Measurements from ENCODE around the gene ACR. TPM values are rescaled to one million over a fixed set of nuclear protein-coding genes. Genes with fewer than 3 reads are reported as not detected.
A peak's percentile ranks its signal among the peaks of the same experiment; 100 is the strongest.
"Not testable (repeated sequence)": the region's sequence is repeated elsewhere in the genome, so short reads cannot be mapped to it uniquely, and the experiment has no call there.

The ACR gene
- total RNA-seq, 1 experiment from 2014 or later, result 0.21 TPM

DNA sequence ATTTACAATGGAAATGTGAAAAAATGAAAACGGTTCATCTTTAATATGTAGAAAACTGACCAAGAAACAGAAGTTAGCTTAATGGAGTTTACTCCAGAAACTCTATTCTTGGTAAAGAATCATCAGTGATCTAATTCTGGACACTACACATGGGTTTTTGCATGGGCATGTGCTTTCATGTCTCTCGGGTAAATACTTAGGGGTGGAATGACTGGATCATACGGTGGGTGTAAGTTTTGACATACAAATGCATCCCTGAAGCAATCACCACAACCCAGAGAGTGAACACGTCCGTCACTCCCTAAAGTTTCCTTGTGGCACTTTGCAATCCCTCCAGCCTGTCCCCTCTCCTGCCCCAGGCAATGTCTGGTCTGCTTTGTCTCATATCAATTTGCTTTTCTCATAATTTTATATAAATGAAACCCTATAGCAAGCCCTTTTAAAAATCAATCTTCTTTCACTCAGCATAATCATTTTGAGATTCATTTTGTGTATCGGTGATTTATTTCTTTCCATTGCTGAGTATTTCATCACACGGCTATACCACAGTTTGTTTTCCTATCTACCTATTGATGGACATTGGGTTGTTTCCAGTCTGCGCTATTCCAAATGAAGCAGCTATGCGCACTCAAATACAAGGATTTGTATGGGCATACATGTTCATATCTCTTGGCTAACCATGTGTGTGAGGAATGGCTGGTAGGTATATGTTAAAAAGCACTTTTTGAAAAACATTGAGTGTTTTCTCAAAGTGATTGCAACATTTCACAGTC, 11.5 kb downstream of the ACR start:
- intact Hi-C loops (cut with micrococcal nuclease; ENCODE audit: unreplicated experiment); POLR2A ChIA-PET; CTCF ChIA-PET: not testable (repeated sequence)

DNA sequence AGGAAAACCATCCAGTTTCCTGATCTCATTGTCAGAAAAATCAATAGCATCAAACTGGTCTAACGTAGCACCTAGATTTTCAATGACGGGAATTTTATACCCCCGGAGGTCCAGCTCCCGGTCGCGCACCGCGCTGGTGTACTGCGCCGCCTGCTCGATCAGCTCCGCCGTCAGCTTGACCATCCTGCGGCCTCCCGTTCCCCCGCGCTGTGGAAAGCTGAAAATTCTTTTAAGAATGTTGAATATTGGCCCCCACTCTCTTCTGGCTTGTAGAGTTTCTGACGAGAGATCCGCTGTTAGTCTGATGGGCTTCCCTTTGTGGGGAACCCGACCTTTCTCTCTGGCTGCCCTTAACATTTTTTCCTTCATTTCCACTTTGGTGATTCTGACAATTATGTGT, 17.2 kb downstream of the ACR start:
- in situ Hi-C loops (cut with HindIII; ENCODE audit: low pct_unique_long_range_greater_than_20kb, low sequenced_read_pairs); DNase-seq (ENCODE audit: low read depth, low spot score); H3K9me3 ChIP-seq (ENCODE audit: control insufficient read depth, insufficient read depth, low read depth, low read length); CTCF ChIA-PET; BruUV-seq (replicated peaks); H3K36me3 ChIP-seq (ENCODE audit: control insufficient read depth, insufficient read depth, low read length); H3K27me3 ChIP-seq (ENCODE audit: control insufficient read depth, insufficient read depth, low read length); POLR2A ChIA-PET; intact Hi-C loops (cut with micrococcal nuclease; ENCODE audit: unreplicated experiment); ATAC-seq; H3K27ac ChIP-seq (ENCODE audit: low read length); H3K4me1 ChIP-seq (ENCODE audit: control insufficient read depth, insufficient read depth, low read length); H3K4me3 ChIP-seq (ENCODE audit: low read depth in 2 of 2, low read length in 2 of 2): not testable (repeated sequence)

More for the DNA sequence above, 11.5 kb downstream of the ACR start:
- DNase-seq (ENCODE audit: low read depth, low spot score); in situ Hi-C loops (cut with HindIII; ENCODE audit: low pct_unique_long_range_greater_than_20kb, low sequenced_read_pairs); H3K9me3 ChIP-seq (ENCODE audit: control insufficient read depth, insufficient read depth, low read depth, low read length); H3K4me3 ChIP-seq (ENCODE audit: low read depth in 2 of 2, low read length in 2 of 2); H3K36me3 ChIP-seq (ENCODE audit: control insufficient read depth, insufficient read depth, low read length); H3K27me3 ChIP-seq (ENCODE audit: control insufficient read depth, insufficient read depth, low read length); ATAC-seq; H3K4me1 ChIP-seq (ENCODE audit: control insufficient read depth, insufficient read depth, low read length); H3K27ac ChIP-seq (ENCODE audit: low read length); BruUV-seq (replicated peaks): not testable (repeated sequence)

DNA sequence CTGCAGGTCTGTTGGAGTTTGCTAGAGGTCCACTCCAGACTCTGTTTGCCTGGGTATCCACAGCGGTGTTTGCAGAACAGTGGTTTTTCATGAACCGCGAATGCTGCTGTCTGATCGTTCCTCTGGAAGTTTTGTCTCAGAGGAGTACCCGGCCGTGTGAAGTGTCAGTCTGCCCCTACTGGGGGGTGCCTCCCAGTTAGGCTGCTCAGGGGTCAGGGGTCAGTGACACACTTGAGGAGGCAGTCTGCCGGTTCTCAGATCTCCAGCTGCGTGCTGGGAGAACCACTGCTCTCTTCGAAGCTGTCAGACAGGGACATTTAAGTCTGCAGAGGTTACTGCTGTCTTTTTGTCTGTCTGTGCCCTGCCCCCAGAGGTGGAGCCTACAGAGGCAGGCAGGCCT, 18.4 kb downstream of the ACR start:
- CTCF ChIA-PET; H3K9me3 ChIP-seq (ENCODE audit: control insufficient read depth, insufficient read depth, low read depth, low read length); DNase-seq (ENCODE audit: low read depth, low spot score); ATAC-seq; BruUV-seq (replicated peaks); intact Hi-C loops (cut with micrococcal nuclease; ENCODE audit: unreplicated experiment); POLR2A ChIA-PET; H3K27ac ChIP-seq (ENCODE audit: low read length); H3K27me3 ChIP-seq (ENCODE audit: control insufficient read depth, insufficient read depth, low read length); in situ Hi-C loops (cut with HindIII; ENCODE audit: low pct_unique_long_range_greater_than_20kb, low sequenced_read_pairs); H3K36me3 ChIP-seq (ENCODE audit: control insufficient read depth, insufficient read depth, low read length); H3K4me1 ChIP-seq (ENCODE audit: control insufficient read depth, insufficient read depth, low read length): not testable (repeated sequence)
- H3K4me3 ChIP-seq (ENCODE audit: low read depth in 2 of 2, low read length in 2 of 2), result peak overlapping the region in 1 of 2 experiments; percentile 40; a peak in 2 of 4 replicates

DNA sequence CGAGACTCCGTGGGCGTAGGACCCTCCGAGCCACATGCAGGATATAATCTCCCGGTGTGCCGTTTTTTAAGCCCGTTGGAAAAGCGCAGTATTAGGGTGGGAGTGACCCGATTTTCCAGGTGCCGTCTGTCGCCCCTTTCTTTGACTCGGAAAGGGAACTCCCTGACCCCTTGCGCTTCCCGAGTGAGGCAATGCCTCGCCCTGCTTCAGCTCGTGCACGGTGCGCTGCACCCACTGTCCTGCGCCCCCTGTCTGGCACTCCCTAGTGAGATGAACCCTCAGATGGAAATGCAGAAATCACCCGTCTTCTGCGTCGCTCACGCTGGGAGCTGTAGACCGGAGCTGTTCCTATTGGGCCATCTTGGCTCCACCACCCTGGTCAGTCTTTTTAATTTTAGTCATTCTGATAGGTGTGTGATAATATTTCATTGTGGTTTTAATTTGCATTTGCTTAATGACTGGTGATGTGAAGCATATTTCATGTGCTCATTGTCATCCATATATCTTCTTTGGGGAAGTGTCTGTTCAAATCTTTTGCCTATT, 19.0 kb downstream of the ACR start:
- ATAC-seq; CTCF ChIA-PET; in situ Hi-C loops (cut with HindIII; ENCODE audit: low pct_unique_long_range_greater_than_20kb, low sequenced_read_pairs); DNase-seq (ENCODE audit: low read depth, low spot score); POLR2A ChIA-PET; H3K27ac ChIP-seq (ENCODE audit: low read length); intact Hi-C loops (cut with micrococcal nuclease; ENCODE audit: unreplicated experiment); H3K27me3 ChIP-seq (ENCODE audit: control insufficient read depth, insufficient read depth, low read length); BruUV-seq (replicated peaks); H3K36me3 ChIP-seq (ENCODE audit: control insufficient read depth, insufficient read depth, low read length); H3K4me1 ChIP-seq (ENCODE audit: control insufficient read depth, insufficient read depth, low read length); H3K9me3 ChIP-seq (ENCODE audit: control insufficient read depth, insufficient read depth, low read depth, low read length): not testable (repeated sequence)
- peak overlapping the region; percentile 40 to 58 for H3K4me3 ChIP-seq (ENCODE audit: low read depth in 2 of 2, low read length in 2 of 2)
- TF ChIP-seq, protein P1, sequence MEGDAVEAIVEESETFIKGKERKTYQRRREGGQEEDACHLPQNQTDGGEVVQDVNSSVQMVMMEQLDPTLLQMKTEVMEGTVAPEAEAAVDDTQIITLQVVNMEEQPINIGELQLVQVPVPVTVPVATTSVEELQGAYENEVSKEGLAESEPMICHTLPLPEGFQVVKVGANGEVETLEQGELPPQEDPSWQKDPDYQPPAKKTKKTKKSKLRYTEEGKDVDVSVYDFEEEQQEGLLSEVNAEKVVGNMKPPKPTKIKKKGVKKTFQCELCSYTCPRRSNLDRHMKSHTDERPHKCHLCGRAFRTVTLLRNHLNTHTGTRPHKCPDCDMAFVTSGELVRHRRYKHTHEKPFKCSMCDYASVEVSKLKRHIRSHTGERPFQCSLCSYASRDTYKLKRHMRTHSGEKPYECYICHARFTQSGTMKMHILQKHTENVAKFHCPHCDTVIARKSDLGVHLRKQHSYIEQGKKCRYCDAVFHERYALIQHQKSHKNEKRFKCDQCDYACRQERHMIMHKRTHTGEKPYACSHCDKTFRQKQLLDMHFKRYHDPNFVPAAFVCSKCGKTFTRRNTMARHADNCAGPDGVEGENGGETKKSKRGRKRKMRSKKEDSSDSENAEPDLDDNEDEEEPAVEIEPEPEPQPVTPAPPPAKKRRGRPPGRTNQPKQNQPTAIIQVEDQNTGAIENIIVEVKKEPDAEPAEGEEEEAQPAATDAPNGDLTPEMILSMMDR (IDR thresholded peaks at IDR 0.05), result peak; percentile 39

DNA sequence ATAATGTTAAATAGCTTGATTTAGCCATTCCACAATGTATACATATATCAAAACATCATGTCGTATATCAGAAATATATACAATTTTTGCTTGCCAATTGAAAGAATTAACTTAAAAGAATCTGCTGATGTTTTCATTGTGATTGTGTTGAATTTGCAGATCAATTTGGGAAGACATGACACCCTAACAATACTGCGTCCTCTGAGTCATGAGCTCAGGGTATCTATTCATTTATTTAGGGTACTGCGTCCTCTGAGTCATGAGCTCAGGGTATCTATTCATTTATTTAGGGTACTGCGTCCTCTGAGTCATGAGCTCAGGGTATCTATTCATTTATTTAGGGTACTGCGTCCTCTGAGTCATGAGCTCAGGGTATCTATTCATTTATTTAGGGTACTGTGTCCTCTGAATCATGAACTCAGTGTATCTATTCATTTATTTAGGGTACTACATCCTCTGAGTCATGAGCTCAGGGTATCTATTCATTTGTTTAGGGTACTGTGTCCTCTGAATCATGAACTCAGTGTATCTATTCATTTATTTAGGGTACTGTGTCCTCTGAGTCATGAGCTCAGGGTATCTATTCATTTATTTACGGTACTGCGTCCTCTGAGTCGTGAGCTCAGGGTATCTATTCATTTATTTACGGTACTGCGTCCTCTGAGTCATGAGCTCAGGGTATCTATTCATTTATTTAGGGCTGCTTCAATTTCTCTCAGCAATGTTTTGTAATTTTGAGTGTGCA, 21.8 kb downstream of the ACR start:
- in situ Hi-C loops (cut with HindIII; ENCODE audit: low pct_unique_long_range_greater_than_20kb, low sequenced_read_pairs); CTCF ChIA-PET; H3K4me3 ChIP-seq (ENCODE audit: low read depth in 2 of 2, low read length in 2 of 2); H3K9me3 ChIP-seq (ENCODE audit: control insufficient read depth, insufficient read depth, low read depth, low read length); ATAC-seq; H3K36me3 ChIP-seq (ENCODE audit: control insufficient read depth, insufficient read depth, low read length); H3K4me1 ChIP-seq (ENCODE audit: control insufficient read depth, insufficient read depth, low read length); BruUV-seq (replicated peaks); intact Hi-C loops (cut with micrococcal nuclease; ENCODE audit: unreplicated experiment); H3K27me3 ChIP-seq (ENCODE audit: control insufficient read depth, insufficient read depth, low read length); DNase-seq (ENCODE audit: low read depth, low spot score); H3K27ac ChIP-seq (ENCODE audit: low read length): not testable (repeated sequence)
- POLR2A ChIA-PET, result interaction anchor here (0.6 kb wide), 1 partner anchor 123 kb away, joined by 14 read pairs; no protein-coding TSS in a partner anchor

DNA sequence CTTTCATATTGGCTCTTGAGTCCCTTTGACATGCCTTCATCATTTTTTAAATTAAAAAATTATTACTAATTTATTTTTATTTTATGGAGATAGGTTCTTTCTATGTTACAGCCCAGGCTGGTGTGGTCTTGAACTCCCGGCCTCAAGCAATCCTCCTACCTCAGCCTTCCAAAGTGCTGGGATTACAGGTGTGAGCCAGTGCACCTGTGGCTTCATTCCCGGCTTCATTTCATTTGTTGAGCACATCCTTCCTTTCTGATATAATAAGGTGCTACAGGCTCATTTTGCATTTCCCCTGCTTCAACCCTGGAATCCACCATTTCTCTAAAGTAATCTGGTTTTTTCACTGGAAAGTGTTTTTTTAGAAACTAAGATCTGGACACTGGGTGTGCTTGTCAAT, 23.8 kb downstream of the ACR start:
- CTCF ChIA-PET; H3K36me3 ChIP-seq (ENCODE audit: control insufficient read depth, insufficient read depth, low read length); in situ Hi-C loops (cut with HindIII; ENCODE audit: low pct_unique_long_range_greater_than_20kb, low sequenced_read_pairs); H3K4me3 ChIP-seq (ENCODE audit: low read depth in 2 of 2, low read length in 2 of 2); POLR2A ChIA-PET; H3K4me1 ChIP-seq (ENCODE audit: control insufficient read depth, insufficient read depth, low read length); DNase-seq (ENCODE audit: low read depth, low spot score); H3K27me3 ChIP-seq (ENCODE audit: control insufficient read depth, insufficient read depth, low read length); intact Hi-C loops (cut with micrococcal nuclease; ENCODE audit: unreplicated experiment); BruUV-seq (replicated peaks); H3K9me3 ChIP-seq (ENCODE audit: control insufficient read depth, insufficient read depth, low read depth, low read length); H3K27ac ChIP-seq (ENCODE audit: low read length); ATAC-seq: not testable (repeated sequence)

All from Panc1 (cell line).